ENCODE data around the gene L3MBTL4.
"Not testable (repeated sequence)": the region's sequence is repeated elsewhere in the genome, so short reads cannot be mapped to it uniquely, and the experiment has no call there.

L3MBTL4 gene

GRCh38 chr18:6146307-6146661 lies 268.4 kb downstream of the L3MBTL4 start:
- Histone ChIP-seq H3K27me3 (ENCODE audit: insufficient read depth, low read depth) (no peaks in the 10 kb centered on the region), H3K36me3 (ENCODE audit: insufficient read depth) (no peaks in the 10 kb centered on the region), H3K9ac (no peak overlapping the region), H3K4me1 (ENCODE audit: low read depth, poor library complexity, severe bottlenecking) (no peaks in the 10 kb centered on the region), H3K27ac (no peak overlapping the region), H2AFZ (ENCODE audit: low read depth) (no peak overlapping the region), H3K4me2 (no peak overlapping the region), H4K20me1 (ENCODE audit: insufficient read depth) (no peaks in the 10 kb centered on the region), H3K79me2 (ENCODE audit: insufficient read depth, low read depth) (no peaks in the 10 kb centered on the region), H3K4me3 (IDR thresholded peaks at IDR 0.05; ENCODE audit: insufficient read depth, low read depth, low read length) (no peak overlapping the region)
- TF ChIP-seq CTCF (conservative IDR thresholded peaks at IDR 0.05; ENCODE audit: low read depth, low read length), result no peak

- no peak overlapping the region for H2AFZ ChIP-seq (ENCODE audit: low read depth)
- no peaks in the 10 kb centered on the region for H3K36me3 ChIP-seq (ENCODE audit: insufficient read depth)
- no peaks in the 10 kb centered on the region for H3K4me1 ChIP-seq (ENCODE audit: low read depth, poor library complexity, severe bottlenecking)
Observed at GRCh38 chr18:6145645-6146306, 268.9 kb downstream of the L3MBTL4 start.

GRCh38 chr18:6139007-6139406 lies 275.7 kb downstream of the L3MBTL4 start:
- H3K27me3 ChIP-seq (ENCODE audit: insufficient read depth, low read depth), result no peaks in the 10 kb centered on the region
- H3K36me3 ChIP-seq (ENCODE audit: insufficient read depth), result no peaks in the 10 kb centered on the region
- no peak overlapping the region for H2AFZ ChIP-seq (ENCODE audit: low read depth)
- no peak for TF ChIP-seq CTCF (conservative IDR thresholded peaks at IDR 0.05; ENCODE audit: low read depth, low read length)
- no peak overlapping the region for H3K27ac ChIP-seq
- H3K9ac ChIP-seq, result no peak overlapping the region
- H4K20me1 ChIP-seq (ENCODE audit: insufficient read depth), result no peaks in the 10 kb centered on the region
- no peak overlapping the region for H3K4me3 ChIP-seq (IDR thresholded peaks at IDR 0.05; ENCODE audit: insufficient read depth, low read depth, low read length)
- no peaks in the 10 kb centered on the region for H3K4me1 ChIP-seq (ENCODE audit: low read depth, poor library complexity, severe bottlenecking)
- no peak overlapping the region for H3K4me2 ChIP-seq
- no peaks in the 10 kb centered on the region for H3K79me2 ChIP-seq (ENCODE audit: insufficient read depth, low read depth)

More at GRCh38 chr18:6145645-6146306, 268.9 kb downstream of the L3MBTL4 start:
- no peaks in the 10 kb centered on the region for H3K79me2 ChIP-seq (ENCODE audit: insufficient read depth, low read depth)
- no peaks in the 10 kb centered on the region for H4K20me1 ChIP-seq (ENCODE audit: insufficient read depth)
- no peak overlapping the region for H3K4me3 ChIP-seq (IDR thresholded peaks at IDR 0.05; ENCODE audit: insufficient read depth, low read depth, low read length)
- no peak overlapping the region for H3K9ac ChIP-seq
- no peak overlapping the region for H3K27ac ChIP-seq
- no peak for TF ChIP-seq CTCF (conservative IDR thresholded peaks at IDR 0.05; ENCODE audit: low read depth, low read length)
- H3K27me3 ChIP-seq (ENCODE audit: insufficient read depth, low read depth), result no peaks in the 10 kb centered on the region
- H3K4me2 ChIP-seq, result no peak overlapping the region

- not testable (repeated sequence) for H3K4me1 ChIP-seq (ENCODE audit: low read depth, poor library complexity, severe bottlenecking); H3K79me2 ChIP-seq (ENCODE audit: insufficient read depth, low read depth); H3K9ac ChIP-seq; H3K4me3 ChIP-seq (IDR thresholded peaks at IDR 0.05; ENCODE audit: insufficient read depth, low read depth, low read length); H4K20me1 ChIP-seq (ENCODE audit: insufficient read depth); H3K36me3 ChIP-seq (ENCODE audit: insufficient read depth); H3K27ac ChIP-seq; H3K27me3 ChIP-seq (ENCODE audit: insufficient read depth, low read depth); H2AFZ ChIP-seq (ENCODE audit: low read depth); H3K4me2 ChIP-seq
Observed at GRCh38 chr18:6135901-6136300, 278.8 kb downstream of the L3MBTL4 start.

- H3K36me3 ChIP-seq (ENCODE audit: insufficient read depth); H2AFZ ChIP-seq (ENCODE audit: low read depth); H3K9ac ChIP-seq; H3K4me2 ChIP-seq; H3K4me3 ChIP-seq (IDR thresholded peaks at IDR 0.05; ENCODE audit: insufficient read depth, low read depth, low read length); H3K79me2 ChIP-seq (ENCODE audit: insufficient read depth, low read depth); H4K20me1 ChIP-seq (ENCODE audit: insufficient read depth); H3K27me3 ChIP-seq (ENCODE audit: insufficient read depth, low read depth); H3K27ac ChIP-seq; H3K4me1 ChIP-seq (ENCODE audit: low read depth, poor library complexity, severe bottlenecking): not testable (repeated sequence)
Observed at GRCh38 chr18:6135029-6135428, 279.7 kb downstream of the L3MBTL4 start.
